MCF 10A (cell line): Measurements from ENCODE around the gene HACD3. TPM values are rescaled to one million over a fixed set of nuclear protein-coding genes. Genes with fewer than 3 reads are reported as not detected.

Experiments used
- BruUV-seq: library from RNA; stranded (reverse); fragments of 400-500 nt; replicated peaks from 2 replicates; lab custom pipeline; 2021; lab: Mats Ljungman, UMichigan
- CTCF ChIA-PET: fragments of 300-600 bp; sonication (Branson Sonifier 250); formaldehyde crosslinking; extraction: SDS; loops from one replicate; lab custom pipeline; 2021; ENCODE audit warnings: antibody characterized with exemption, inconsistent platforms; lab: Yijun Ruan, JAX
- POLR2A ChIA-PET: fragments of 300-600, 350-650 bp; sonication (Branson Sonifier 250); formaldehyde crosslinking; extraction: SDS; loops from one replicate; lab custom pipeline; 2020; ENCODE audit warnings: antibody characterized with exemption, inconsistent platforms; lab: Yijun Ruan, JAX
- DNase-seq: peaks from one replicate; pipeline ENCODE4 v3.0.0-alpha.2; 2018; ENCODE audit not compliant: unreplicated experiment
- H3K27ac Mint-ChIP-seq: one replicate; pipeline ENCODE4 v1.8.0; 2022; ENCODE audit warnings: mild to moderate bottlenecking, low read depth, mixed read lengths; ENCODE audit not compliant: unreplicated experiment
- H3K27me3 Mint-ChIP-seq: one replicate; pipeline ENCODE4 v1.8.0; 2022; ENCODE audit warnings: mixed read lengths; ENCODE audit not compliant: insufficient read depth, unreplicated experiment
- H3K36me3 Mint-ChIP-seq: one replicate; pipeline ENCODE4 v1.8.0; 2022; ENCODE audit warnings: mild to moderate bottlenecking, moderate library complexity, mixed read lengths; ENCODE audit not compliant: insufficient read depth, unreplicated experiment
- H3K4me1 Mint-ChIP-seq: one replicate; pipeline ENCODE4 v1.8.0; 2022; ENCODE audit warnings: mixed read lengths; ENCODE audit not compliant: insufficient read depth, unreplicated experiment
- H3K4me3 Mint-ChIP-seq: one replicate; pipeline ENCODE4 v1.8.0; 2022; ENCODE audit warnings: mild to moderate bottlenecking, moderate library complexity, mixed read lengths; ENCODE audit not compliant: unreplicated experiment
- H3K9me3 Mint-ChIP-seq: one replicate; pipeline ENCODE4 v1.8.0; 2022; ENCODE audit warnings: mixed read lengths; ENCODE audit not compliant: unreplicated experiment
- CTCF ChIP-seq: fragments of 200-600 bp; IDR thresholded peaks from one replicate; pipeline ENCODE4 v1.8.0; 2022; ENCODE audit warnings: antibody characterized with exemption, mild to moderate bottlenecking; ENCODE audit not compliant: unreplicated experiment
- intact Hi-C: fragments of 100-400 bp; cut with micrococcal nuclease; formaldehyde crosslinking; loops from 2 replicates; pipeline ENCODE4 v1.14.1; 2022
- total RNA-seq: library from RNA; stranded (reverse); gene quantifications from 2 replicates; pipeline ENCODE4 v1.2.3, GENCODE V29; 2022

Gene HACD3
- total RNA-seq, 1 experiment from 2014 or later: 31.4 TPM

GRCh38 chr15:65559941-65560340 is 29.7 kb downstream of the HACD3 start:
- no TSS peak for BruUV-seq
- Mint-ChIP-seq H3K36me3 (peaks cover 75% of the 10 kb centered on the region), H3K4me1 (no peaks in the 10 kb centered on the region), H3K27me3 (no peaks in the 10 kb centered on the region), H3K9me3 (no peaks in the 10 kb centered on the region), H3K27ac (no peak overlapping the region), H3K4me3 (no peak overlapping the region)
- intact Hi-C loops: no loop called here
- TF ChIP-seq CTCF: no peak
- POLR2A ChIA-PET: interaction anchor here (1.1 to 1.4 kb wide), 2 partner anchors 16 to 20 kb away, joined by 3 to 5 read pairs; no protein-coding TSS in a partner anchor
- CTCF ChIA-PET: interaction anchor here (0.6 kb wide), 1 partner anchor 159 kb away, joined by 3 read pairs; no protein-coding TSS in a partner anchor
- DNase-seq: no peak

- CTCF ChIA-PET: no interaction called here
- H3K36me3 Mint-ChIP-seq: peaks cover 68% of the 10 kb centered on the region
These were observed 31.7 kb downstream of the HACD3 start for GRCh38 chr15:65561934-65562333.

GRCh38 chr15:65569728-65570127 is 39.5 kb downstream of the HACD3 start:
- CTCF ChIA-PET: no interaction called here
- H3K27ac Mint-ChIP-seq: no peak overlapping the region
- DNase-seq: no peak
- intact Hi-C loops: no loop called here
- no peaks in the 10 kb centered on the region for H3K27me3 Mint-ChIP-seq
- peaks cover 71% of the 10 kb centered on the region for H3K36me3 Mint-ChIP-seq
- TF ChIP-seq CTCF: no peak
- no peaks in the 10 kb centered on the region for H3K4me1 Mint-ChIP-seq
- BruUV-seq: no TSS peak
- H3K4me3 Mint-ChIP-seq: no peak overlapping the region
- POLR2A ChIA-PET: no interaction called here
- H3K9me3 Mint-ChIP-seq: no peaks in the 10 kb centered on the region

More at GRCh38 chr15:65561934-65562333, 31.7 kb downstream of the HACD3 start:
- POLR2A ChIA-PET: interaction anchor here (1.2 kb wide), 1 partner anchor 16 kb away, joined by 3 read pairs; no protein-coding TSS in a partner anchor
- Mint-ChIP-seq H3K9me3 (no peaks in the 10 kb centered on the region), H3K4me1 (no peaks in the 10 kb centered on the region), H3K4me3 (no peak overlapping the region), H3K27ac (no peak overlapping the region), H3K27me3 (no peaks in the 10 kb centered on the region)
- DNase-seq: no peak
- no TSS peak for BruUV-seq
- intact Hi-C loops: no loop called here
- no peak for TF ChIP-seq CTCF

GRCh38 chr15:65571971-65572370 is 41.7 kb downstream of the HACD3 start:
- intact Hi-C loops: no loop called here
- no peak for TF ChIP-seq CTCF

More at GRCh38 chr15:65571971-65572370, 41.7 kb downstream of the HACD3 start:
- Mint-ChIP-seq H3K4me1 (no peaks in the 10 kb centered on the region), H3K4me3 (no peak overlapping the region), H3K27ac (no peak overlapping the region), H3K36me3 (peaks cover 66% of the 10 kb centered on the region), H3K9me3 (no peaks in the 10 kb centered on the region), H3K27me3 (no peaks in the 10 kb centered on the region)
- POLR2A ChIA-PET: interaction anchor here (1.1 kb wide), 1 partner anchor 13 kb away, joined by 4 read pairs; no protein-coding TSS in a partner anchor
- DNase-seq: no peak
- CTCF ChIA-PET: no interaction called here
- BruUV-seq: no TSS peak
